Stimulated activated CD4-positive, alpha-beta T cell treated with anti-CD3 and anti-CD28 coated beads, Interleukin-12 subunit alpha, Interleukin-12 subunit beta, amount 100 ng/mL, for 4 hours (primary cell): ENCODE measurements around the gene KIAA1217.

Source experiments
- DNase-seq: peaks from one replicate; pipeline ENCODE4 v3.0.0-alpha.2; 2020

The KIAA1217 gene

GRCh38 chr10:24381235-24382010, 172.5 kb downstream of the KIAA1217 start:
- DNase-seq = no peak

GRCh38 chr10:24382045-24382444, 173.1 kb downstream of the KIAA1217 start:
- no peak for DNase-seq

DNA sequence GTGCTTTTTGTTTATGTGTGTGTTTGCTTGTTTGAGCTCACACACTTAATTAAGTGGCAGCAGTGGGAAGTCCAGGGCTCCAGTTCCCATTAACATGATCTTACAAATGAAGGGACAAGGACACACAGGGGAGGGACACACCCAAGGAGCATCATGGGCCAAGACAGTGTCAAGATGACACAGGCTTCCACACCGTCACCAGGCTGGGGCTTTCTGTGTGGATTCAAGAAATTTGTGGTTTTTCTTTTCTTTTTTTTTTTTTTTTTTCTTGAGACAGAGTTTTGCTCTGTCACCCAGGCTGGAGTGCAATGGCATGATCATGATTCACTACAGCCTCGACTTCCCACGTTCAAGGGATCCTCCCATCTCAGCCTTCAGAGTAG, 173.6 kb downstream of the KIAA1217 start:
- DNase-seq = no peak

- no peak for DNase-seq
These were observed 174.2 kb downstream of the KIAA1217 start for GRCh38 chr10:24382979-24383663.

DNA sequence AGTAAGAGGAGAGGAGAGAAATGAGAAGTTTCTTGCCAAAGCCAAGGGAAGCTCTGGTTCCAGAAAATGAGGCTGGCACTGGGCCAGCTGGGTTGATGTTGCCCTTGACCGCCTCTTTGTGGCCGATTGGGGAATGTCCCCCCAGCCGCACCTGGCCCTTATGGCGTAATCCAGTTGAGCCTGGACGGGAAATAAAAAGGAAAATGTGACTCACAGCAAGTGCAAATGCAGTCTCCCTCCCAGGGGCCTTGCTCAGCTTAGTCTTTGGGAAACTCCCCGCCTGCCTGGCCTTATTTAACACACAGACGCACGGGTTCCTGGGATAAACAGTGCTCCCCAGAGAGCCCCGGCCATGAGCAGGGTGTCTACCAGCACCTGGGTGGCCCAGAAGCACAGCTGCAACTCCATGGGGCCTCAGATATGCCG, 174.8 kb downstream of the KIAA1217 start:
- DNase-seq = peak; percentile 1

GRCh38 chr10:24384954-24385353, 176.0 kb downstream of the KIAA1217 start:
- no peak for DNase-seq

DNA sequence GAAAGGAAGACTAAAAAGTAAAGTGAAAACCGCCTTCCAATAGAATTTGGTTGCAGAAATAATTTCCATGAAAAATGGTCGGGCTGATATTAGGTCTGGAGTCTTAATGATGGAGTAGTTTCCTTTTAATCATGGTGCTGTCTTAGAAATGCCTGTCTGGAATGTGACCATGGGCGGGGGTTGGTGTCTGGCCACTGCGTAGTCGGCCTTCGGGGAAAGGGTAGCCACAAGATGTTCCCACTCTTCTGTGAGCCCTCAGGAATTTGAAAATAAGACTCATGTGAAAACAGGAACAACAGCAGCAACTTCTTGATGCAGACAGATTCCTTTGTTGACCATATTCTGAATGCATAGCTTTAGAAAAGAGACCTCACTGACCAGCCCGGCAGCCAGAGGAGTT, 176.8 kb downstream of the KIAA1217 start:
- DNase-seq = no peak

DNA sequence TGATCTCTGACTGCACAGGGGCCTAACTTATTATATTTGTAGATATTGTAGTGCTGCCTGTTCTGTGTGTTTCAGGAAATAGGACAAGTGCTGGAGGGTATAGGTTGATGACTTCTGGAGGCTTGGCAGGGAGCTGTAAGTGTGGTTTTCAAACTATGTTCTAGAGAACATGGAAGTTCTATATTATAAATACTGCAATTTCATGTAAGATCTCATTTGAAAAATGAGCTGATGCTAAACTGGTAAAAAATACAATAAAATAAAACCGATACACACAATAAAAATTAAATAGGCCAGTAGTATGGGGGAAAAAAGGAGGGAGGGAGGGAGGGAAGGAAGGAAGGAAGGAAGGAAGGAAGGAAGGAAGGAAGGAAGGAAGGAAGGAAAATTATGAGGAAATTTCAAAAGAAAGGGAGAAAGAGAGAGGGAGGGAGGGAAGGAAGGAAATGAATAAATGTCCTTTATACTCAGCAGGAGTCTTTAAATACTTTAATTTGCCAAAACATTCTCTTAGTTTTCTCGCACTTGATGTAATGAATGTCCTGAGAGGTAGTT, 181.3 kb downstream of the KIAA1217 start:
- DNase-seq = no peak

DNA sequence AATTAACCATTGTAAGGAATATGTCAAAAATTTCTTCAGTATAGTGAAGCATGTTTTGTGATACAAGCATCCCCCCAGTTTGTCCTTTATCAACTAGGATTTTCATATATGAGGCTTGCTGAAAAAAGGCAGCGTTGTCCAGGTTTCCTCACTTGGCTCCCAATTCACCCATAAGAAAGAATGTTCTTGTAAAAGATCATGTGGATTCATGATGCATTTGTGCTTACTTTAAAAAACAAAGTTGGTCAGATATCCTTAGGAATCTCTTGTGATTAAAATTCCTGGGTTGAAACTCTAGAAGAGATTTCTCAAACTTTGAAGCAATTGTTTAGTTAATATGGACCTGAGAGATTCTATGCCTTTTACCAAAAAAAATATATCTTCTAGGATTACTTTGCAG, 181.8 kb downstream of the KIAA1217 start:
- no peak for DNase-seq

- no peak for DNase-seq
These were observed 184.3 kb downstream of the KIAA1217 start for GRCh38 chr10:24393201-24393600.

- DNase-seq = no peak
These were observed 185.7 kb downstream of the KIAA1217 start for GRCh38 chr10:24394461-24395190.

DNA sequence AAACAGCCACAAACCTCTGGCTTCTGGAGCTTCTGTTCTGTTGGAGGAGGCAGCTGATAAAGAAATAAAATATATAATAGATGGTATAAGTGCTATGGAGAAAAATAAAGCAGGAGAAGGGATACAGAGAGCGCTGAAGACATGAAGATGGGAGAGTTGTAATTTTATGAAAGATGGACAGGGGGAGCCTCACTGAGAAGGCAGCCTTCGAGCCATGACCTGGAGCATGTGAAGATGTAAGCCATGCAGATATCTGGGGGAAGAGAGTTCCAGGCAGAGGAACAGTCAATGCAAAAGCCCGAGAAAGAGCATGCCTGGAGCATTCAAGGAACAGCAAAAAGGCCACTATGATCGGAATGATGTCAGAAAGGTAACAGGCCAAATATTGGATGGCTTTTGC, 187.5 kb downstream of the KIAA1217 start:
- DNase-seq = no peak

DNA sequence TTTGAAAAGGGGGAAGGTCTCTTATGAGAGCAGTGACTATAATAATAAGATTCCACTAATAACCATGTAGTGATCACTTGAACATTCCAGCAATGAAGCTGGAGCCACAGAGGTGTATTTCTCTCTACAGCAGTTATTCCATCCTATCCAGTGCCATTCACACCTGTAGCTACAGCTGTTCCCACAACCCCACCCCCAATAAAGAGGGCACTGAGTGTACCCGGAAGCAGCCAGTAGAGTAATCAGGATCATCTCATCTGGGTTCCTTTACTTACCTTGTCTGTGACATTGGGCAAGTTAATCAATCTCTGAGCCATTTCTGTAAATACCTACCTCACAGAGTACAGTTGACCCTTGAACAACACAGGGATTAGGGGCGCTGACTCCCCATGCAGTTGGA, 188.7 kb downstream of the KIAA1217 start:
- DNase-seq = no peak

DNA sequence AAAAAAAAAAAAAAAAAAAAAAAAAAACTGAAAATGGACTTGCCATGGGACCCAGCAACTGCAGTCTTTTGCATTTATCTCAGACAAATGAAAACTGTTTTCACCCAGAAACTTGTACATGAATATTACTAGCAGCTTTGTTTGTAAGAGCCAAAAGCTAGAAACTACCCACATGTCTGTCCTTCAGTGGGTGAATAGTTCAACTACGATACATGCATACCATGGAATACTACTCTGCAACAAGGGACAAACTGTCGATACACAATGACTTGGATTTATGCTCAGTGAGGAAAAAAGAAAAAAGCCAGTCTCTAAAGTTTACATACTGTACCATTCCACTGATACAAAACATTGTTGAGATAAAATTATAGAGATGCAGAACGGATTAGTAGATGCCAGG, 195.6 kb downstream of the KIAA1217 start:
- no peak for DNase-seq

DNA sequence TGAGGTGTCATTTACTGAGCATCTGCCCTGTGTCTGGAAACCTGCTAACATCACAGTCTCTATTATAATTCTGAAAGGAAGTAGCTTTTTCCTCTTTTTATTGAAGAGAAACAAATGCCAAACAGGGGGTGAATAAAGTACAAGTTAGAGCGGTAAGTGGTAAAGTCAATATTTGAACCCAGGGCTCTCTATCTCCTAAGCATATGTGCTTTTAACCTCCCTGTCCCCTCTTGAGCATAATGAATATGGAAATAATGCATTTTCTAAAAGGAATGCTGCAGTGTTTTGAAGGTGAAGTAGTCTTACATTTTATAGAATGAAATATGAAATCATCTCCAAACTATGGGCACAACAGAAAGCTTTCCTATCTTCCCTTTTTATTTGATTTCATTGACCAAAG, 196.7 kb downstream of the KIAA1217 start:
- no peak for DNase-seq

- DNase-seq = no peak
These were observed 198.0 kb downstream of the KIAA1217 start for GRCh38 chr10:24406809-24407483.

DNA sequence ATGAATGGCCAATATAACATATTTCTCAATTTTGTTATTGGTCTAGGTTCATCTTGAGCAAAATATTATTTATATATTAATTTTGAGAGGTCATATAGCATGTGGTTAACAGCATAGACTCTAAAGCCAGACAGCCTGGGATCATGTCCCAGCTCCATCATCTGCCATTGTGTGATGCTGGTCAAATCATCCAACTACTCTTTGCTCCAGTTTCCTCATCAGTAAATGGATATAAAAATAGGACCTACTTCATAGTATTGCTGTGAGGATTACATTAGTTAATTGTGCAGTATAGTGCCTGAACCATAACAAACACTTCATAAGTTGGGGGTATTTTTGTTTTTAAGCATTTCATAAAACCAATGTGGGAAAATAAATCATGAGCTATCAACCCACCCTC, 199.0 kb downstream of the KIAA1217 start:
- no peak for DNase-seq

- DNase-seq = no peak
These were observed 199.4 kb downstream of the KIAA1217 start for GRCh38 chr10:24408365-24408764.

DNA sequence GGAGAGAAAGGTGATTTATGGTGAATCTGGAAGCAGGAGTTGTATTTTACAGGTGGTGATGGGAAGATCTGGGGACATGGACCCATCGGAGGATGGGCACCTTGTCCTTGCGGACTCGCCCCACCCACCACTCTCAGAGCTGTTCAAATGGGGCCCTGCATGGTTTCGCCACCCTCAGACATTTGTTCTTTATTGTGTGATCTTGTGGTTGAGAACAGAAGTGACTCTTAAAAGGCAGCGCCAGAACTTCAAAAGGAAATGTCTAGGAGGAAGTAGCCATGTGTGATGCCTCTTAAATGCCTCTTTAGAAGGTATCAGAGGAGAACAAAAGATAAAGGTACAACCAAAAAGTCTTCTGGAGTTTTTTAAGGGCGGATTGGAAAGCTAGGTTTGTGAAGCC, 205.7 kb downstream of the KIAA1217 start:
- DNase-seq = no peak

DNA sequence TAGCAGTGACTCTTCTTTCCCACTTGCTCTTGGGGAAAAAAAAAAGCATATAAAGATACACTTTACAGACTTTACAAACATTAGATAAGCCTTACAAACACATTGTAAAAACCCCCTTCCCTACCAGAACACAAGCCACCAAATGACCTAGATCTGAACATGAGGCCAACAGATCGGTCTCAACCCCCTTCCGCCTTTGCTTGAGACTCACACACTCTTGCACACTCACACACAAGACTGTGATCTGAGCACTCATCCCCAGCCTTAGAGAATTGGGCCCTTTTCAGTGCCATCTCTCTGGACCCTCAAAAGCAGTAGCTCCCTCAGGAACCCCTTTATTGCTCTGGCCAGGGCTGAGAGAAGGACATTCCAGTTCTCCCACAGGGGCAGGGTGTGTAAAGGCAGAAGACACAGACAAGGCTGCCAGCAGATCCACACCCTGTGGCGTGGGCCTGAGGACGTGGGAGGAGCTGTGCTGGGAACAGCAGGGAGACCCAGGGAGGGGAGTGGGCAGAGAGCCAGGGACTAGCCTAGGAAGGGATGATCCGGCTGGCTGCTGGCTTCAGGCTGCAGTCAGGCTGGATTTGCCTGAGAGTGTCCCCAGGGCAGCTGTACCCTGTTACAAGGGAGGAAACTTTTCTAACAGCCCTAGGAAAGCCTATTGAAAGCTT, 206.7 kb downstream of the KIAA1217 start:
- no peak for DNase-seq

DNA sequence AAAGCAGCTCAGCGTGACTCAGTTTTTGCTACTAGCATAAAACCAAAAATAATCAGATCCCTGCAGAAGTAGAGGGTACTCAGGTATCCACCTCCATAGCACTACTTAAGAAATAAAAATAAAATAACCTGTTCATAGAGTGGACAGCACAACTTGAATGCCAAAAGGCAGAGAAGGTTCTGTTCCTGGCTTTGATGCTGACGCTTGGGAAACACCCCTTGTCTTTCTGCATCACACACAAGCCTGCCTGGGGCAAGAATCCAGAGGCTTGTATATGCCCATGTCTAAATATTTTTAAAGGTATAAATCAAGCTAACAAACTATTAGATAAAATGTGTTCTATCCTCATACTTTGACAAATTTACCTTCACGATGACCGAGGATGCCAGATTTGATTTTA, 207.3 kb downstream of the KIAA1217 start:
- no peak for DNase-seq

- DNase-seq = no peak
These were observed 208.1 kb downstream of the KIAA1217 start for GRCh38 chr10:24417053-24417452.
